Choroid plexus epithelial cell (primary cell): Measurements from ENCODE around the gene MTSS2.
"Not testable (repeated sequence)": the region's sequence is repeated elsewhere in the genome, so short reads cannot be mapped to it uniquely, and the experiment has no call there.

Experiments used
- DNase-seq: peaks from one replicate; pipeline ENCODE4 v3.0.0-alpha.2; 2010; ENCODE audit warnings: low read depth
- H3K4me3 ChIP-seq: 2 replicates; pipeline ENCODE4 v1.5.1; 2011; ENCODE audit warnings: low read depth, mild to moderate bottlenecking, control low read depth, low read length, moderate library complexity
- TF ChIP-seq, protein P1 (sequence below): conservative IDR thresholded peaks from 2 replicates; pipeline ENCODE4 v1.5.1; 2011; ENCODE audit warnings: low read depth, mild to moderate bottlenecking, control low read depth, inconsistent platforms, low read length, moderate library complexity

The MTSS2 gene

DNA sequence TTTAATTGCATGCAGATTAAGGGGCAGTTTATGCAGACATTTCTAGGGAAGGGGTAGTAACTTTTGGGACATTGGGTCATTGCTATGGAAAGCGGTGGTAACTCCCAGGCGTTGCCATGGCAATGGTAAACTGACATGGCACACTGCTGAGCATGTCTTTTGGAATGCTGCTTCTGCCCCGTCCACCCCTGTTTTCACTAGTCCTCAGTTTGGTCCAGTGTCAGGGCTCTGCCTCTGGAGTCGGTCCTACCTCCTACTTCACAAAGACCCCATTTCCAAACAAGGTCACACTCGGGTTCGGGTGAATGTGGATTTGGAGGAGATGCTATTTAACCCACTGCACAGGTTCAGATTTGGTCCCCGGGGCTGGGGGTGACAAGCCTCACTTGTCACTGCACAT, 36.6 kb downstream of the MTSS2 start:
- H3K4me3 ChIP-seq: no peak overlapping the region
- no peak for DNase-seq
- TF ChIP-seq, protein P1, sequence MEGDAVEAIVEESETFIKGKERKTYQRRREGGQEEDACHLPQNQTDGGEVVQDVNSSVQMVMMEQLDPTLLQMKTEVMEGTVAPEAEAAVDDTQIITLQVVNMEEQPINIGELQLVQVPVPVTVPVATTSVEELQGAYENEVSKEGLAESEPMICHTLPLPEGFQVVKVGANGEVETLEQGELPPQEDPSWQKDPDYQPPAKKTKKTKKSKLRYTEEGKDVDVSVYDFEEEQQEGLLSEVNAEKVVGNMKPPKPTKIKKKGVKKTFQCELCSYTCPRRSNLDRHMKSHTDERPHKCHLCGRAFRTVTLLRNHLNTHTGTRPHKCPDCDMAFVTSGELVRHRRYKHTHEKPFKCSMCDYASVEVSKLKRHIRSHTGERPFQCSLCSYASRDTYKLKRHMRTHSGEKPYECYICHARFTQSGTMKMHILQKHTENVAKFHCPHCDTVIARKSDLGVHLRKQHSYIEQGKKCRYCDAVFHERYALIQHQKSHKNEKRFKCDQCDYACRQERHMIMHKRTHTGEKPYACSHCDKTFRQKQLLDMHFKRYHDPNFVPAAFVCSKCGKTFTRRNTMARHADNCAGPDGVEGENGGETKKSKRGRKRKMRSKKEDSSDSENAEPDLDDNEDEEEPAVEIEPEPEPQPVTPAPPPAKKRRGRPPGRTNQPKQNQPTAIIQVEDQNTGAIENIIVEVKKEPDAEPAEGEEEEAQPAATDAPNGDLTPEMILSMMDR: no peak

DNA sequence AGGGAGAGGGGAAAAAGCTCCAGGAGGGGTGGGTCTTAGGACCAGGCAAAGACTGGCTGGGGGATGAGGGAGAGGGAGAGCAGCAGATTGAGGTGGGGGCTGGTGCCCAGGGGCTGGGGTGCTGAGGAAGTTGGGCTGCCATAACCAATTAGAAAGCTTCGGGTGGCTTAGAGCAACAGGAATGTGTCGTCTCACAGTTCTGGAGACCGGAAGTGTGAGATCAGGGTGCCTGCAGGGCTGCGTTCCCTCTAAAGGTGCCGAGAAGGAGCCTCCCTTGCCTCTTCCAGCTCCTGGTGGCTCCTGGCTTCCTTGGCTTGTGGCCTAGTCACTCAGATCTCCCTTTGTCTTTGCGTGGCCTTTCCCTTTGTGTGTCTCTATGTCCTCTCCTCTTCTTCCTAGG, 37.2 kb downstream of the MTSS2 start:
- TF ChIP-seq, protein P1: no peak
- H3K4me3 ChIP-seq: no peak overlapping the region
- DNase-seq: no peak

DNA sequence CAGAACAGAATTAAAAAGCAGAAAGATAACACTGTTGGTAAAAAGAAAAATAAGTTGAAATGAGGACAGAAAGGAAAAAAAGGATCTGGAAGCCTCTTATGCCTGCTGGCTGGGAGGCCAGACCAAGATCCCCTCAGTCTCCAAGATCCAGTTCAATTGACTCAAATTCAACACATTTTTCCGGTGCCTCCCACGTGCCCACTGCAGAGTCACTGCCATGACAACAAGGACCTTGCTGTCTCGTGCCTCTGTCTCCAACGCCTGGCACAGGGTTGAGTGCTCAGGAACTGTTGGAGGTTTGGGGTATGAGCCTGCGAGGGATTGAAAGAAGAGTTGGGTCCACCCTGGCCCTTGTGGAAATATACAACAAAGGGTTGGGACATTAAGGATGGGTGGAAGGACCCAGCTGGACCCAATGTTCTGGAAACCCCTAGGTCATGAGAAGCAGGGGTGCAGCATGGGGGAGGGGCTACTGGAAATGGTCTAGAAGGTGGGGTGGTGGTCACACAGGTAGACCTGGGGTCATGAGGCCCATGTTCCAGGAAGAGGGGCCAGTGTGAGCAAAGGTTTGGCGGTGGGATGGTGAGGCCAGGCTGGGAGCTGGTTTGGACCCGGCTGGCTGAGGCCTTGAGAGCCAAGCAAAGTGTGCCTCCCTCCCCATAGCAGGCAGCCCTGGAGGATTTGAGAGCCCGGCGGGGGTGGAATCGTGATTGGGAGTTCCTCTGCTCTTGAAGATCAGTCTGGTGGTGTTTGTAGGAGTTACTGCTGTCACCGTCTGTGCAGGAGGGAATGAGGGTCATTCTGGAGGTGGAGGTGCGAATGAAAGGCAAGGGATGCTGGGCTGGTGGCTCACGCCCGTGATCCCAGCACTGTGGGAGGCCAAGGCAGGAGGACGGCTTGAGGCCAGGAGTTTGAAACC, 38.2 kb downstream of the MTSS2 start:
- TF ChIP-seq, protein P1: no peak
- no peak for DNase-seq
- H3K4me3 ChIP-seq: no peak overlapping the region

DNA sequence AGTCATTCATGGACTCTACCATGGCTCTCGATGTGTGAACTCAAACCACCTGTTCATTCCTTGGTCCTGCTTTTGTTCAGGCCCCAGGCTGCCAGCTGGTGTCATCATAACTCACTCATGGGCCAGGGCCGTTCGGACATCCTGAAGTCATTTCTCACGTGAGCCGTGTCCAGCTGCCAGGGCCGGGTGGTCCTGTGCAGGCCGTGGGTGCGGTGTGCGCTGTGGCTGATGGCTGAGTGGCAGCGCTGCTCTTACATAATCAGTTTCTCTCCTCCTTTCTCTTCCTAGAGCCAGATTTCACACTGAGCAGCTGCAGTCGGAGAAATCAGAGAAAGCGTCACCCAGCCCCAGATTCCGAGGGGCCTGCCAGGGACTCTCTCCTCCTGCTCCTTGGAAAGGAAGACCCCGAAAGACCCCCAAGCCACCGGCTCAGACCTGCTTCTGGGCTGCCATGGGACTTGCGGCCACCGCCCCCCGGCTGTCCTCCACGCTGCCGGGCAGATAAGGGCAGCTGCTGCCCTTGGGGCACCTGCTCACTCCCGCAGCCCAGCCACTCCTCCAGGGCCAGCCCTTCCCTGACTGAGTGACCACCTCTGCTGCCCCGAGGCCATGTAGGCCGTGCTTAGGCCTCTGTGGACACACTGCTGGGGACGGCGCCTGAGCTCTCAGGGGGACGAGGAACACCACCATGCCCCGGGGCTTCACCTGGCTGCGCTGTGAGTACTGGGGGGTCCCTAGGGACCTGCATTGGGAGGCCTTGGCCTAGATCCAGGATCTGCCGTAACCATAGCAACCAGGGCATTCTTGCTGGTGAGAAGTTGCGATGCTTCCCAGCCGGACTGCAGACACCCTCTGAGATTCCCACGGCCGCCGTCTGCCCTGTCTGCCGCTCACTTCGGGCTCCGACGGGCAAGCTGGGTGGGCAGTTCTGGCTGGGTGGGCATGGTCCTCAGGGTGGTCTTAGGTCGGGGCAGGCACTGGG, 39.3 kb downstream of the MTSS2 start, which contains the start of gene IL34:
Gene IL34, plus strand, starts transcription at position 300 of the 982 bp plus-strand sequence. Its CDS starts 389 bp downstream, at position 689.
- peak; percentile 80 for DNase-seq
- TF ChIP-seq, protein P1: no peak
- no peak within 1 kb of the TSS for H3K4me3 ChIP-seq

DNA sequence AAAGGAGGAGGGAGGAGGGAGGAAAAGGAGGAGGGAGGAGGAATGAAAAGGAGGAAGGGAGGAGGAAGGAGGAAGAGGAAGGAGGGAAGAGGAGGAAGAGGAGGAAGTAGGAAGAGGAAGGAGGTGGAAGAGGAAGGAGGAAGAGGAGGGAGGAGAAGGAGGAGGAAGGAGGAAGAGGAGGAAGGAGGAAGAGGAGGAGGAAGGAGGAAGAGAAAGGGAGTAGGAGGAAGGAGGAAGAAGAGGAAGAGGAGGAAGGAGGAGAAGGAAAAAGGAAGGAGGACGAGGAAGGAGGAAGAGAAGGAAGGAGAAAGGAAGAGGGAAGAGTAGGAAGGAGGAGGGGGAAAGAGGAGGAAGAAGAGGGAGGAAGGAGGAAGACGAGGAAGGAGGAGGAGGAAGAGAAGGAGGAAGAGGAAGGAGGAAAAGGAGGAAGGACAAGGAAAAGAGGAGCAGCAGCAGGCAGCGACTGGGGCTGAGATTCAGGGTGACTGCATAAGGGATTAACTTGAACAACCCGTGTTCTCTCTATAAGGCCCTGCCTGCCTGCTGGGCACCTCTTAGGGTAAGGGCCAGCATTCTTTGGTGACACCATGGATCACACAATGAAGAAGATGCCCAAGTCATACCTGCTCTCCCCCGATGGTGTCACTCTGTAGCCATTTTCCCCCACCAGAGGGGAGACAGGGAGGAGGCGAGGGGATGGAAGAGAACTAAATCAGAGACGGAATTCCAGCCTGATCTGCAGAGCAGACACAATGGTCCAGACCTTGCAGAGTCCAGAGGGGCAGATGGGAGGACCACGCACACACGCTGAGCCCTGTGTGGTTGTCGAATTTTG, 40.9 kb downstream of the MTSS2 start:
- no peak for DNase-seq
- H3K4me3 ChIP-seq: no peak overlapping the region
- TF ChIP-seq, protein P1: no peak

DNA sequence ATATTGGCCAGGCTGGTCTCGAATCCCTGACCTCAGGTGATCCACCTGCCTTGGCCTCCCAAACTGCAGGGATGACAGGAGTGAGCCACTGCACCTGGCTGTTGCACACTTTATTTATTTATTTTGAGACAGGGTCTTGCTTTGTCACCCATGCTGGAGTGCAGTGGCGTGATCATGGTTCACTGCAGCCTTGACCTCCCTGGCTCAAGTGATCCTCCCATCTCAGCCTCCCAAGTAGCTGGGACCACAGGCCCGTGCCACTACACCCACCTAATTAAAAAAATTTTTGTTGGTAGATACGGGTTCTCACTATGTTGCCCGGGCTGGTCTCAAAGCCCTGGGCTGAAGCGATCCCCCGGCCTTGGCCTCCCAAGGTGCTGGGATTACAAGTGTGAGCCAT, 42.6 kb downstream of the MTSS2 start:
- not testable (repeated sequence) for DNase-seq

DNA sequence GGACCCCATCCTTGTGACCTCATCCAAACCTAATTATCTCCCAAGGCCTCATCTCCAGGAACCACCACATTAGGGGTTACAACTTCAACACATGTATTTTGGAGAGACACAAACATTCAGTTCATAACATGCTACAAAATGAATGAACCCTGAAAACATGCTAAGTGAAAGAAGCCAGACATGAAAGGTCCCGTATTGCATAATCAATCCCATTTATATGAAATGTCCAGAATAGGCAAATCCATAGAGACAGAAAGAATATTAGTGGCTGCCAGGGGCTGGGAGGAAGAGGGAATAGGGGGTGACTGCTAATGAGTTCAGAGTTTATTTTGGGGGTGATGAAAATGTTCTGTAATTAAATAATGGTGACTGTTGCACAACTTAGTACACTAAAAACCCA, 43.2 kb downstream of the MTSS2 start:
- DNase-seq: no peak
- no peak overlapping the region for H3K4me3 ChIP-seq
- TF ChIP-seq, protein P1: no peak

More for the DNA sequence above, 42.6 kb downstream of the MTSS2 start:
- not testable (repeated sequence) for H3K4me3 ChIP-seq
